HG02884 (cell line): ENCODE data around the gene LAMA5.

Experiments used
- ATAC-seq: cut with Tn5 transposase; IDR thresholded peaks from one replicate; pipeline ENCODE4 v1.9.1; 2021; ENCODE audit warnings: mild to moderate bottlenecking, moderate library complexity; ENCODE audit not compliant: unreplicated experiment

The LAMA5 gene

GRCh38 chr20:62360854-62361798, 6.0 kb downstream of the LAMA5 start:
- no peak for ATAC-seq

- no peak for ATAC-seq
Observed at GRCh38 chr20:62359491-62360121, 7.5 kb downstream of the LAMA5 start.

- ATAC-seq, result no peak
Observed at GRCh38 chr20:62359043-62359490, 8.0 kb downstream of the LAMA5 start.

- ATAC-seq, result no peak
Observed at GRCh38 chr20:62358171-62359042, 8.7 kb downstream of the LAMA5 start.

DNA sequence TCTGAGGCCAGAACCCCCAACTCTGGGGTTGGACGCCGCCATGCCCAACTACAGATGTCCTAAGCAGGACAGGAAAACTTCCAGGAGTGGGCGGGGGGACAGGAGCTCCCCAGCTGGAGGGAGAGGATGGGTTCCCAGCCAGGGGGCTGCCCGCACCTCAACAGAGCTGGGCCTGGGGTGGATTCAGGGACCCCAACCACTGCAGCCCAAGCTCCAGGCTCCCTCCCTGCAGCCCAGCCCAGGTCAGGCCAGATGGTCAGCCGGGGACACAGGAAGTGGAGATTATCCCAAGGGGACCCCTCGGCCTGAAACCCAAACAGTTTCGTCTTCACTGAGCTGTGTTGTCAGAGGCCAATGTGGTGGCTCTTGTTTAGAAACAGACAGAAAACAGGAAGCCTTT, 9.4 kb downstream of the LAMA5 start:
- ATAC-seq, result no peak

DNA sequence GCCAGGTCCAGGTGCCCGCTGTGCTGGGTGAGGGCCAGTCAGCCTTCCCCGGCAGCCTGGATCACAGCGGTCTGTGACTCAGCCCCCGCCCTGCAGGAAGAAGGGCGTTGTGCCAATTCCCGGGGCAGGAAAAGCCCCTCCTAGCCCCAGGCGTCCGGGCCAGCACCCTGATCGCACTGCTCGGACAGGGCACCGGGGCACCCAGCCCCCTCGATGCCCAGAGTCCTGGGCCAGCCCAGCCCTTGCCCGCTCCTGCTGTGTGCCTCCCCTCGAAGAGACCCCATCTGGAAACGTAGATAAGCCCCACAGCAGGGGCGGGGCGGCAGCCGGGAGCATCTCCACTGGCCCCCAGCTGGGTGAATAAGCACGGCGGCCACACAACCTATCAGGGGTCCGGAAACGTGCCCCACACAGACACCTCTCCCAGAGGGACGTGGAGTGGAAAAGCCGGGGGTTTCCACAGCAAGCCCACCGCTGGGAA, 9.9 kb downstream of the LAMA5 start:
- ATAC-seq, result no peak

DNA sequence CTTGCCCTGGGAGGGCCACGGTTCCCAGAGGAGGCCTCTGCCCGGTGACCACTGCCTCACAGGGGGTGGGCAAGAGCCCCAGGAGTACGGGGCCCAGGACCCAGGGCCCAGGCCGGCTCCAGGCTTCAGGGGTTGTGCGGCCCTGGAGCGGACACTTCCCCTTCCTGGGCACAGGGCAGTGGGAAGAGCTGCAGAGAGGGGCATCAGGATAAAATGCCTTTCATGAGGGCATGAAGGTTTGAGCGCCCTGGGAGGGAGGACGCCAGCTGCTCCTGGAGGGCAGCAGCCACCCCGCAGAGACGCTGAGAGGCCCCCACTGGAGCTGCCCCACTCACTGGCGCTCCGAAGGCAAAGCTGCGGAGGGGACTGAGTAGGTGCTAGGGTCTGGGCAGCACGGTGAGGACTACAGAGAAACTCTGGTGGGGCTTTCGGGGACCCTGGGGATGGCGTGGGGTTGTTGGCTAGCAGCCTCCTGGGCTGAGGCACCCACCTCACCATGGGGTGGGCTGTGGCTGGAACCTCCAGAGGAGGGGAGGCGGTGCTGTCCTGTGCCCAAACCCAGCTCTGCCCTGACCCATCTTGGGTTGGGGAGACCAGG, 10.4 kb downstream of the LAMA5 start:
- ATAC-seq, result no peak

- ATAC-seq, result no peak
Observed at GRCh38 chr20:62355878-62356588, 11.1 kb downstream of the LAMA5 start.

- no peak for ATAC-seq
Observed at GRCh38 chr20:62355516-62355877, 11.6 kb downstream of the LAMA5 start.

- ATAC-seq, result no peak
Observed at GRCh38 chr20:62354811-62355341, 12.2 kb downstream of the LAMA5 start.

GRCh38 chr20:62354031-62354808, 12.9 kb downstream of the LAMA5 start:
- no peak for ATAC-seq

DNA sequence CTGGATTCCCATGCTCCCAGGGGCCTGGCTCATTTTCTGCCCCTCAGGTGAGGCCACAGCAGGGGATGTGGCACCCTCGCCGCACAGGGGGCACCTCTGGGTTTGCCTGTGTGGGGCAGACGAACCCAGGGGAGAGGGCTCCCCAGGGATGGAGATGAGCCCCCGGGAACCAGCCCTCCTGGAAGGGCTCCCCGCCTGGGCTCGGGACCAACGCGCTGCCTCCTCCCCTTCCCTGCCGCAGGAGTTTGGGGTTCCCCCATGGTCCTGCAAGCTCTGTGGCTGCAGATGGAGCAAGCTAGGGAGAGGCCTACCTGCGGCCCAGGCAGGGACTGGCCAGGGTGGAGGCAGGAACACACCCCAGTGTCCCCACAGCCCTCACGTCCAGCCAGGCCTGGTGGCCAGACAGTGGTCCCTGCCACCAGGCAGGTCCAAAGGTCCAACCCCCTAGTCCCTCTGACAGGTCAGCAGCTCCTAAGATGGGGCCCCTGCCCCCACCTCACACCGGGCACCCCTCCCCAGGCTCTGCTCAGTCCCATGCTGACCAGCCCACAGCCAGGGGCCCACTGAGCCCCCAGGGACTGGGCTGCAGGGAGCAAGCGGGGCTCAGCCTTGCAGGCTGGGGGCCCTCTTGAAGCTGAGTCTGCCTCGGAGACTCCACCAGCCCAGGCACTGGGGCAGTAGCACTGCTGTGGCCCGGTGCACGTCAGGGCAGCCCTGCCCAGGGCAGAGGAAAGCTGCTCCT, 13.7 kb downstream of the LAMA5 start:
- ATAC-seq, result no peak

DNA sequence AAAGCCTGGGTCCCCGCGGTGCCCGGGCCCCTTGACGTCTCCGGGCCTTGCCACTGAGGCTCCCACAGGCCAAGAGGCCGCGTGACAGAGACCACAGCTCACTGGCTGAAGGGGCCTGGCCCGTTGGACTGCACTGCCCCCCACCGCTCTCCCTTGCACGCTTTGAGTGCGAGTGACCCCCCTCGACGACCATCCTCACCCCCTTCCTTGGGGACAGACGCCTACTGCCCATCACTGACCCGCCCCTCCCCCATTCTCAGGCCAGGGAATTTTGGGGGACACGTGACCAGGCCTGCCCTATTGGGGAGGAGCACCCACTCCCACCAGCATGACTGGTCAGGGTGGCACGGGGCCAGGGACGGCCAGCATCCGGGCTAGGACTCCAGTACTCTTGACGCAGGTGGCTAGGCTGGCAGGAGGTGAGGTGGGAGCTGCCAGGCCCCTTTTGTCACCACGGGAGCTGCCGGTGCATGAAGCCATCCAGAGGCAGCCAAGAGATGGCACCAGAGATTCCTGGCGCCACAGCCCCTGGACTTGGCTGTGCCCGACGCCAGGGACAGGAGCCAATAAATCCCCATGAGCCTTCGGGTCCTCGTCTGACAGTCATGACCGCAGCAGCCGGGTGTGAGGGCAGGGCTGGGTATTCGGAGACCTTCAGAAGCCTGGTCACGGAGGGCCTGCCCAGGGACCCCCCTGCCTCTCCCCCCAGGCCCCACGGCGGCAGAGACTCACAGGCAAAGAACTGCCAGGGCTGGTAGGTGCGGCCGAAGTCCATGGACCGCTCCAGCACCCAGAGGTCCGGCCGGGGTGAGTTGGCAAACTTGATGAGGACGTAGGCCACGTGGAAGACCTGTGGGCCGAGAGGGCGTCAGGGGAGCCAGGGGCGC, 14.5 kb downstream of the LAMA5 start:
- ATAC-seq, result no peak

DNA sequence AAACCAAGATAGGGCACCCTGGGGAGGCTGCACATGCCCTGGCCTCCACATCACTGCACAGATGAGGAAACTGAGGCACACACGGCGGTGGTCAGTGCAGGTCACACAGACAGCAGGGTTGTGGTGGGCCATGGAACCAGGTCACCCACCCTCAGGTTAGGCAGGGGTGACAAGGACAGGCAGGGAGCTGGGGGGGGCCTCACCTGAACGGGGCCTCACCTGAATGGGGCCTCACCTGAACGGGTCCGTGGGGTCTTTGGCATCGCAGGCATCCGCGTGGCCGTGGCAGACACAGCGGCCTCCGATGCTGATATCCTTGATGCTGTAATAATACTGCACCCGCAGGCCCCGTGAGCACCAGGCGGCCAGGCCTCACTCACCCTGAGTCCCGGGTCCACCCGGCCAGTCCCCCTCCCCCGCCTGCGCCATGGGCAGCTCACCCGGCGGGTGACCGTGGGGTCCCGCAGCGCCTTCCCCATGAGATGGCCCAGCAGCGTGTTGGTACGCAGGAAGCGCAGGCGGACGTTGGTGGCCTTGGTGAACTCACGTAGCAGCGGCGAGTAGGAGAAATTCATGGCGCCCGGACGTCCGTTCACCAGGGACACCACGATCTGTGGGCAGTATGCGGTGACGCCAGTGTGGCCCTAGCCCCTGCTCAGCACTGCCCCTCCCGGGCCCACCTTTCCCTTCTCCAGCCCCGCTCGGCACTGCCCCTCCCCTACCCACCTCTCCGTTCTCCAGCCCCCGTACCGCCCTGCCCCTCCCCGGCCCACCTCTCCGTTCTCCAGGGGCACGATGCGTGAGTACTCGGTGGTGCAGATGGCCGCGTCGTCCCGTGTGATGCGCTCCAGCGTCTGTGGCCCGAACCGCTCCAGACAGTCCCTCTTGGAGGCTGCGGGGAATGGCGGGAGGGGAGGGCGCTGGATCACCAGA, 15.4 kb downstream of the LAMA5 start:
- ATAC-seq, result no peak

DNA sequence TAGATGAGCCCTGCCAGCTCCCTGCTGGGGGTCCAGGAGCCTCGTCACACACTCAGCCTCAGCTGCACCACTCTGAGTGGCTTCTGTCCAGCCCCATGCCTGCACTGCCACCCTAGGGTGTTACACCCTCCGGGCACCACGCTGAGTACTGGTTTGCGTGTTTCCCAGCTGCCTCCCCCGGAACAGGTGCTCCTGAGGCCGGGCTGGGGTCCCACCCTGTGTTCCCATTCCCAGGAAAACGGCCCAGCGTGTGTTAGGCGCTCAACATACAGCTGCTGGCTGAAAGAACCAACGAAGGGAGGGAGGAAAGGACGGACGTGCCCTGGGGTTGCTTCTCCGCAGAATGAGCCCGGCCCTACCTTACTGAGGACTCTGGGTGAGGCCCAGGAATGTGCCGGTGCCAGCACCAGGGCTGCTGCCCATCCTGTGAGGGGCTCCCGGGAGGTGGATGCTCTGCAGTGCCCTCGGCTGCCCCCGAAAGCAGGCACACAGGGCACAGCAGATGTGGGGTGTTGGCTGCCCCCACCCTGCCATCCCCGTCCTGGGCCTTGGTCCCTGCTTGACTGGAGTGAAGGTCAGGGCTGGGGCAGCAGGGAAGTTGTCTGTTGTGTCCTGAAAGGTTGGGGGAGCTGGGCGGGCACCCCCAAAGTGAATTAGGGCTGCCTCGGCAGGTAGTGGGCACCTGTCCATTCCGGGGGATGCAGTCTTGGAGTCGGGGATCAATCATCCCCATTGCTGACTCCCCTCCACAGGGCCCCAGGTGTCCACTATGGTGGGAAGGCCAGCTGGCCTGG, 16.3 kb downstream of the LAMA5 start:
- no peak for ATAC-seq
